ENCODE measurements around the gene RPTOR.

The RPTOR gene

GRCh38 chr17:80544655-80545498, at the start of gene RPTOR:
RPTOR (plus strand) TSS chr17:80544838; CDS start chr17:80545630, 792 bp downstream.
- TF ChIP-seq ZNF565 (CRISPR knock-in tag; conservative IDR thresholded peaks at IDR 0.05; ENCODE audit: low read depth) (no peak), OSR1 (CRISPR knock-in tag; IDR thresholded peaks at IDR 0.05) (no peak), CSDC2 (CRISPR knock-in tag; IDR thresholded peaks at IDR 0.05) (0 out of 2 replicates have a peak, but pooled peaks have one; percentile 28), CSRNP3 (CRISPR knock-in tag; IDR thresholded peaks at IDR 0.05) (no peak), TSHZ2 (CRISPR knock-in tag; IDR thresholded peaks at IDR 0.05) (peak; percentile 41; the same call in 1 of the 2 replicates)
- peak; percentile 98 for ATAC-seq

GRCh38 chr17:80497726-80498241, 46.9 kb upstream of the RPTOR start:
- ATAC-seq: no peak
- TF ChIP-seq PATZ1 (CRISPR knock-in tag; IDR thresholded peaks at IDR 0.05; ENCODE audit: borderline replicate concordance): no peak
- TF ChIP-seq OSR1 (CRISPR knock-in tag; IDR thresholded peaks at IDR 0.05): no peak

GRCh38 chr17:80498242-80498919, 46.3 kb upstream of the RPTOR start:
- ATAC-seq: no peak
- TF ChIP-seq ZFP30 (CRISPR knock-in tag; IDR thresholded peaks at IDR 0.05): no peak
- TF ChIP-seq PATZ1 (CRISPR knock-in tag; IDR thresholded peaks at IDR 0.05; ENCODE audit: borderline replicate concordance): no peak
- TF ChIP-seq RARB (CRISPR knock-in tag; IDR thresholded peaks at IDR 0.05): no peak

GRCh38 chr17:80498920-80499410, 45.7 kb upstream of the RPTOR start:
- no peak for TF ChIP-seq ESRRG (CRISPR knock-in tag; IDR thresholded peaks at IDR 0.05)
- ATAC-seq: no peak

- TF ChIP-seq PPARA (CRISPR knock-in tag; IDR thresholded peaks at IDR 0.05; ENCODE audit: borderline replicate concordance) (no peak), PATZ1 (CRISPR knock-in tag; IDR thresholded peaks at IDR 0.05; ENCODE audit: borderline replicate concordance) (no peak), RARB (CRISPR knock-in tag; IDR thresholded peaks at IDR 0.05) (no peak), CSRNP3 (CRISPR knock-in tag; IDR thresholded peaks at IDR 0.05) (no peak), TOX (CRISPR knock-in tag; IDR thresholded peaks at IDR 0.05; ENCODE audit: borderline replicate concordance) (no peak), ZNF70 (CRISPR knock-in tag; IDR thresholded peaks at IDR 0.05) (no peak), ARNTL (CRISPR knock-in tag; IDR thresholded peaks at IDR 0.05; ENCODE audit: borderline replicate concordance, low read depth) (no peak), CSDC2 (CRISPR knock-in tag; IDR thresholded peaks at IDR 0.05) (no peak), ZFP3 (CRISPR knock-in tag; IDR thresholded peaks at IDR 0.05) (no peak), ZNF8 (CRISPR knock-in tag; IDR thresholded peaks at IDR 0.05) (no peak), ESRRG (CRISPR knock-in tag; IDR thresholded peaks at IDR 0.05) (no peak), SNAI2 (CRISPR knock-in tag; IDR thresholded peaks at IDR 0.05) (no peak), TCF4 (CRISPR knock-in tag; IDR thresholded peaks at IDR 0.05; ENCODE audit: borderline replicate concordance) (no peak)
- ATAC-seq: no peak
Observed at GRCh38 chr17:80499560-80499959, 45.1 kb upstream of the RPTOR start.

Measured in SK-N-SH treated with all-trans-retinoic acid at 6 μM for 48 hours (cell line).